D721Med (cell line): Measurements from ENCODE around the gene SLC5A5.

ENCODE experiments used
- DNase-seq: peaks from one replicate; pipeline ENCODE4 v3.0.0; 2011; ENCODE audit warnings: low spot score; ENCODE audit not compliant: insufficient read length
- FAIRE-seq: peaks from 2 replicates; lab custom pipeline; 2011; peaks lifted over from hg19 to GRCh38; lab: Jason Lieb, UNC
- TF ChIP-seq, protein P1 (sequence below): IDR thresholded peaks from 2 replicates; pipeline ENCODE4 v1.5.1; 2012; ENCODE audit warnings: mild to moderate bottlenecking, control low read depth; ENCODE audit not compliant: insufficient read depth; ENCODE audit errors: missing control alignments

Gene SLC5A5

DNA sequence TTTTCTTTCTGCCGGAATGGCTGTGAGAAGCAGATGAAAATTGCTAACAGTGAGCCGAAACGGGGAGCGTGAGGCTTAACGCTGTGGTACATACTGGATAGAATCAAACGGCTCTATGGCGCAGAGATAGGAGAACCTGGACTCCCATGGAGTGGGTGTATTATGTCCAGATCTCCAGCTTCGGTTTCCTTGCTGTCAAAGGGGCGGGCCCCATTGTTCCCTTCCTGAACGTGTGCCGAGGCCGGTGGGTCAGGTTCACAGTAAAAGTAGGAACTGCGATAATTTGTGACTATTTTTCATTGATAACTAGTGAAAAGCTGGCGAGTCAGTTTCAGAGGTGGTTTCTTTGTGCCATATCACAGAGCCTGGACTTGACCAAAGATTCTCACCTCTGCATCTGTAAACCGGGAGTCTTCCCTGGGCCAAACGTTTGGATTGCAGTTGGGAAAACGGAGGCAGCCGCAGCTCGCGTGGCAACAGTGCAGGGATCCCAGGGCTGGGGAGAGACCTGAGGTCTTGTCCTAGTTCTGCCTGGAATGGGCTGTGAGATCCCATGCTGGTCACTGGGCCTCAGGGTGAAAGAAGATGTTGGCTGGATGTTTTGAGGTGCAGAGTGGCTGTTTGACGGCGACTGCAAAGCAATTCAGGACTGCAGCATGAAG, 11.3 kb upstream of the SLC5A5 start:
- TF ChIP-seq, protein P1, sequence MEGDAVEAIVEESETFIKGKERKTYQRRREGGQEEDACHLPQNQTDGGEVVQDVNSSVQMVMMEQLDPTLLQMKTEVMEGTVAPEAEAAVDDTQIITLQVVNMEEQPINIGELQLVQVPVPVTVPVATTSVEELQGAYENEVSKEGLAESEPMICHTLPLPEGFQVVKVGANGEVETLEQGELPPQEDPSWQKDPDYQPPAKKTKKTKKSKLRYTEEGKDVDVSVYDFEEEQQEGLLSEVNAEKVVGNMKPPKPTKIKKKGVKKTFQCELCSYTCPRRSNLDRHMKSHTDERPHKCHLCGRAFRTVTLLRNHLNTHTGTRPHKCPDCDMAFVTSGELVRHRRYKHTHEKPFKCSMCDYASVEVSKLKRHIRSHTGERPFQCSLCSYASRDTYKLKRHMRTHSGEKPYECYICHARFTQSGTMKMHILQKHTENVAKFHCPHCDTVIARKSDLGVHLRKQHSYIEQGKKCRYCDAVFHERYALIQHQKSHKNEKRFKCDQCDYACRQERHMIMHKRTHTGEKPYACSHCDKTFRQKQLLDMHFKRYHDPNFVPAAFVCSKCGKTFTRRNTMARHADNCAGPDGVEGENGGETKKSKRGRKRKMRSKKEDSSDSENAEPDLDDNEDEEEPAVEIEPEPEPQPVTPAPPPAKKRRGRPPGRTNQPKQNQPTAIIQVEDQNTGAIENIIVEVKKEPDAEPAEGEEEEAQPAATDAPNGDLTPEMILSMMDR, result no peak
- no peak for FAIRE-seq
- DNase-seq, result no peak

DNA sequence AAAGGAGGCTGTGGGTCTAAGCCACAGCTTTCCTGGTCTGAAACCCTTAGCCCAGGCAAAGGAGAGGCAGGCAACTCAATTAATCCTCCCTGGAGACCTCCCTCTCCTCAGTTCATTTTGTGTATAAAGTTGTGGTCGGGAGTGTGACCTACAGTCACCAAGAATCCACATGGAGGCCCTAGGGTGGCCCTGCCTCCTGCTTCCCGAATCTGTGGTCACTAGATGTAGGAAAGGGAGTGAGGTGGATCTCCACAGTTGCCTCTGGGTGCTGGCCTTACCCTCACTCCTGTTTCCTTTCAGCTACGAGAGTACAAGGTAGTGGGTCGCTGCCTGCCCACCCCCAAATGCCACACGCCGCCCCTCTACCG, 10.8 kb upstream of the SLC5A5 start:
- DNase-seq (no peak), FAIRE-seq (no peak)
- TF ChIP-seq, protein P1, result no peak

DNA sequence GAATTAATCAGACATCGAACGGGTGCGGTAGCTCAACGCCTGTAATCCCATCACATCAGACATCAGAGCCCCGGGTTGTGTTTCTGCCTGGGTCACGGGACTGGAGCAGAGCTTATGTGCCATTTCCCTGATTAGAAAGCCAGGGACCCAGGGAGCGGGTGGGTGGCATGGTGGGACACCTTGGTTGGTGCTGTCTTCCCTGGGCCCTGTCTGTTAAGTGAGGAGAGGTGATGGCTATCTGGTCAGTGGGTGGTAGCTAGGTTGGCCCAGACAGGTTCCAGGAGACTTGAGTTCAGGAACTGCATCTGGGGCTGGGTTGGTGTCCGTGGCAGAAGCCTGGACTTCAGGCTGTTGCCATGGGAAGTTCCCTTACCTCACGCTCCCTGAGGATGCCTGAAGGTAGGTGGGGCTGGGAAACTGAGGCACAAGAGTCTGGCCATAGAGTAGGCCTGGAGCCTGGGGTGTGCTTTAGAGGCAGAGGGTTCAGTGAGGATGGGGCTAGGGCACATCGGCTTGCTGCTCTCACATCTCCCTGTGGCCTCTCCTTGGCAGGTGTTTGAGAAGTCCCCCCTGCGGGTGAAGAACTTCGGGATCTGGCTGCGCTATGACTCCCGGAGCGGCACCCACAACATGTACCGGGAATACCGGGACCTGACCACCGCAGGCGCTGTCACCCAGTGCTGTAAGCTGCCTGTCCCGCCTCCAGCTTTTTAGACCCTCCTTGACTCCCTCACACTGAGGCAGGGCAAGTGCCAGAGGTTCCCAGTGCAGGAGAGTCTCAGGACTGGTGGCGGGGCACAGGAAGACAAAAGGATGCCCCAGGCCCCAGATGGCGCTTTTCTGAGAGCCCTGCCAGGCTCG, 10.0 kb upstream of the SLC5A5 start:
- FAIRE-seq (no peak), DNase-seq (no peak)
- TF ChIP-seq, protein P1, result no peak

DNA sequence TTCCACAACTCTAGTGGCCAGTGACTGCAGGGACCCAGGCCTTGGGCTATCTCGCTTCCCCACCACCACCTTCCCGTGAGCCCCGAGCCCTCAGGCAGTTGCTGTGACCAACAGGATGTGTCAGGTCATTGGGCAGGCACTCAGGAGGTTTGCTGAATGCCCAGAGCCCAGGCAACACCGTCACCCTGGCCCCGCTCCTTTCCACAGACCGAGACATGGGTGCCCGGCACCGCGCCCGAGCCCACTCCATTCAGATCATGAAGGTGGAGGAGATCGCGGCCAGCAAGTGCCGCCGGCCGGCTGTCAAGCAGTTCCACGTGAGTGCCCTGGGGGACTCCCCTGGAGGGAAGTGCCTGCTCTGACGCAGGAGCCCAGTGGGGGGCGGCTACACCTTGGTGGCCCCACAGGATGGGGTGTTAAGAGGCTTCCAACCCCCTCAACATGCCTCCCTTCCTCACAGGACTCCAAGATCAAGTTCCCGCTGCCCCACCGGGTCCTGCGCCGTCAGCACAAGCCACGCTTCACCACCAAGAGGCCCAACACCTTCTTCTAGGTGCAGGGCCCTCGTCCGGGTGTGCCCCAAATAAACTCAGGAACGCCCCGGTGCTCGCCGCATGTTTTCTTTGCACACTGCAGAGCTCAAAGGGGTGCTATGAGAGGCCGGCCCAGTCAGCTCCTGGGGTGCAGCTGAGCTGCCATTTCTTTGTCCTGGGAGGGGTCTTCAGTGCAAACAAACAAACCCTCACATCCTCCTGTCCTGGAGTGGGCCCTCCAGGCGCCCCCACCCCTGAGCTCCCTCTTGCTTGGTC, 8.8 kb upstream of the SLC5A5 start:
- TF ChIP-seq, protein P1, result no peak
- DNase-seq (no peak), FAIRE-seq (no peak)

DNA sequence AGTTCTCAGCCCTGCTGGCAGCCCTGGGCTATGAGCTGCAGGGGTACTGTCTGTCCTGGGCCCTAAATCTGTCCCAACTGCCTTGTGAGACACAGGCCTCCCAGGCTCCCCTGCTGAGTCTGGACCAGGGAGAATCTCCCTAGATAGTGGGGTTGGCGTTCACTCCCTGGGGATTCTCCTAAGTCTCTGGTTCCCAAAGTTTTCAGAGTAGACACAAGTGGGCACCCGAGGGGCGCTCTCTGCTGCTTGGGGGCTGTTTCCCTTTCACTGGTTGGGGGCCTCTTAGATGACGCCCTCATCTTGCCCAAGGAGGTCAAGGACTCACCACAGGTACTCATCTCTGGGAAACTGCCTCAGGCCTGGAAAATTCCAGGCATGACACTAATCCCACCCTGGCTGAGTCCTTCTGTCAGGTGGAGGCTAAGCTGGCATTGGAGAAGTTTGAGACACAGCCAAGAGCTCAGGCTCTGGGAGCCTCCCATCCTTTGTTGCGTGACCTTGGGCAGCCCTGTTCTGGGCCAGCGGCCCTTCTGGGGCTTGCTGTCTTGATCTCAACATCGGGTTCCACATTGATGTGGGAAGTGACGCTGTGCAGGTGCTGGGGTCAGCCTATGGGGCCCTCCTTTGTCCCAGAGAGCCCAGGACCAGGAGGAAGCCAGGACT, 8.1 kb upstream of the SLC5A5 start:
- DNase-seq (no peak), FAIRE-seq (no peak)
- TF ChIP-seq, protein P1, result no peak

DNA sequence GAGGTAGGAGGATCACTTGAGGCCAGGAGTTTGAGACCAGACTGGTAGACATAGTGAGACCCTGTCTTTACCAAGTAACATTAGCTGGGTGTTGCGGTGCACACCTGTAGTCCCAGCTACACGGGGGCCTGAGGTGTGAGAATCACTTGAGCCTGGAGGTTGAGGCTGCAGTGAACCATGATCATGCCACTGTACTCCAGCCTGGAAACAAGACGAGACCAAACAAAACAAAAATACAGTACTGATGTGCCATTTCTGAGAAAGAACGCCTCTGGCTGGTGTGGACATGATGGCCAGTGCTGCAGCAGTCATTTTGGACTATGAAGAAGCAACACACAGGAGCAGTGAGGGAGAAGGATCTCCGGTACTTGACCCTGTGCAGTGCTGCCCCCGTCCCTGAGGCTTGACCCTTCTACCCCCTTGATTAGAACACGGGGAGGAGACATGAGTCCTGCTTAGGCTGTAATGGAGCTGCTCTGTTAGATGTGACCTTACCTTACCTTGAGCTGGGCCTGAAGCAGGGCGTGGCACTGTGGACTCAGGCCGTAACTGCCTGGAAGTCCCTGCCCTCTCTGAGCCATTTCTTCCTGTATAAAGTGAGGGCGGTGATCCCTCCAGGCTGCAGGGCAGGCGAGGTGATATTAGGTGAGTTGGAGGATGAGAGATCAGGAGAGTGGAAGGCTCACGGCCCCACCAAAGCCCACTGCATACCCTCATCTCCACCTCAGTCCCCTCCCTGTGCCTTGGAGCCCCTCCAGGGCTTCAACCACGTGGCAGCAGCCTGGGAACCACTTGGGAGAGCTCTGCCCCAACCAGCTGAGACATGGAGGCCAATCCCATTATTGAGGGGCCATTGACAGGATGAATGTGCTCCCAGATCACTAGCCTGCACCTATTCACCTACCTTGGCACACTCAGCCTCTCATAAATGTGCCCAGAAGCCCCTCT, 6.1 kb upstream of the SLC5A5 start:
- FAIRE-seq, result no peak
- no peak for DNase-seq
- TF ChIP-seq, protein P1, result no peak
